ENCODE results near the gene COQ8A. TPM values are rescaled to one million over a fixed set of nuclear protein-coding genes. Genes with fewer than 3 reads are reported as not detected.

Gene COQ8A
- polyA plus RNA-seq, 1 donor from 2014 or later = 13.2 TPM

DNA sequence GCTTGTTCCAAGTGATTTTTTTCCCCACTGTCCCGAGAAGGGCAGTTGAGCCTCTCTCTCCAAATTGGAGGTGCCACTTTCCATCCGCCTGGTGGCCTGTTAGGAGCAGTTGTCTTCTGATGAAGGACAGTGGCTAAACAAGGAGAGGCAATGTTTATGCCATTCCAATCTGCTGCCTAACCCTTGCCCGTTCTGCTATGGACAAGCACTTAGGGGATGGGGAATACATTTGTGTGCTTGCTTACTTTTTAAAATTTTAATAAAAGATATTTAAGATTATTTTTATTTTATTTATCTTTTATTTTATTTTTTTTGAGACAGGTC lies 12.0 kb downstream of the COQ8A start:
- Histone ChIP-seq H3K4me3 (ENCODE audit: low read length) (no peak overlapping the region), H3K36me3 (ENCODE audit: insufficient read depth, low read length) (no peaks in the 10 kb centered on the region), H3K9me3 (ENCODE audit: low read length) (no peaks in the 10 kb centered on the region), H4K20me1 (ENCODE audit: insufficient read depth) (no peaks in the 10 kb centered on the region), H2AFZ (ENCODE audit: low read depth, low read length) (no peak overlapping the region), H3K9me2 (ENCODE audit: insufficient read depth, low read length) (no peaks in the 10 kb centered on the region), H3K9ac (ENCODE audit: low read length) (no peak overlapping the region), H3K27ac (ENCODE audit: low read length) (no peak overlapping the region), H3K4me2 (ENCODE audit: low read length) (no peak overlapping the region), H3K27me3 (ENCODE audit: insufficient read depth, low read depth, low read length) (no peaks in the 10 kb centered on the region), H3F3A (ENCODE audit: insufficient read depth, low read length, poor library complexity, severe bottlenecking) (no peaks in the 10 kb centered on the region), H3K79me2 (replicated peaks; ENCODE audit: insufficient read depth, low read length) (no peaks in the 10 kb centered on the region)
- TF ChIP-seq SMC3 (conservative IDR thresholded peaks at IDR 0.05; ENCODE audit: poor library complexity) = no peak
- TF ChIP-seq MXI1 (conservative IDR thresholded peaks at IDR 0.05; ENCODE audit: poor library complexity, severe bottlenecking) = no peak
- no peak for TF ChIP-seq RAD21 (conservative IDR thresholded peaks at IDR 0.05)
- TF ChIP-seq TAF1 (IDR thresholded peaks at IDR 0.05; ENCODE audit: low read depth) = no peak
- TF ChIP-seq, protein P1, sequence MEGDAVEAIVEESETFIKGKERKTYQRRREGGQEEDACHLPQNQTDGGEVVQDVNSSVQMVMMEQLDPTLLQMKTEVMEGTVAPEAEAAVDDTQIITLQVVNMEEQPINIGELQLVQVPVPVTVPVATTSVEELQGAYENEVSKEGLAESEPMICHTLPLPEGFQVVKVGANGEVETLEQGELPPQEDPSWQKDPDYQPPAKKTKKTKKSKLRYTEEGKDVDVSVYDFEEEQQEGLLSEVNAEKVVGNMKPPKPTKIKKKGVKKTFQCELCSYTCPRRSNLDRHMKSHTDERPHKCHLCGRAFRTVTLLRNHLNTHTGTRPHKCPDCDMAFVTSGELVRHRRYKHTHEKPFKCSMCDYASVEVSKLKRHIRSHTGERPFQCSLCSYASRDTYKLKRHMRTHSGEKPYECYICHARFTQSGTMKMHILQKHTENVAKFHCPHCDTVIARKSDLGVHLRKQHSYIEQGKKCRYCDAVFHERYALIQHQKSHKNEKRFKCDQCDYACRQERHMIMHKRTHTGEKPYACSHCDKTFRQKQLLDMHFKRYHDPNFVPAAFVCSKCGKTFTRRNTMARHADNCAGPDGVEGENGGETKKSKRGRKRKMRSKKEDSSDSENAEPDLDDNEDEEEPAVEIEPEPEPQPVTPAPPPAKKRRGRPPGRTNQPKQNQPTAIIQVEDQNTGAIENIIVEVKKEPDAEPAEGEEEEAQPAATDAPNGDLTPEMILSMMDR (IDR thresholded peaks at IDR 0.05; ENCODE audit: poor library complexity, severe bottlenecking) = no peak
- TF ChIP-seq EZH2 (IDR thresholded peaks at IDR 0.05; ENCODE audit: borderline replicate concordance, insufficient read depth, low read length, poor library complexity, severe bottlenecking) = no peak
- TF ChIP-seq POLR2AphosphoS5 (IDR thresholded peaks at IDR 0.05) = no peak
- TF ChIP-seq EP300 (conservative IDR thresholded peaks at IDR 0.05; ENCODE audit: poor library complexity, severe bottlenecking) = no peak
- TF ChIP-seq, protein P2, sequence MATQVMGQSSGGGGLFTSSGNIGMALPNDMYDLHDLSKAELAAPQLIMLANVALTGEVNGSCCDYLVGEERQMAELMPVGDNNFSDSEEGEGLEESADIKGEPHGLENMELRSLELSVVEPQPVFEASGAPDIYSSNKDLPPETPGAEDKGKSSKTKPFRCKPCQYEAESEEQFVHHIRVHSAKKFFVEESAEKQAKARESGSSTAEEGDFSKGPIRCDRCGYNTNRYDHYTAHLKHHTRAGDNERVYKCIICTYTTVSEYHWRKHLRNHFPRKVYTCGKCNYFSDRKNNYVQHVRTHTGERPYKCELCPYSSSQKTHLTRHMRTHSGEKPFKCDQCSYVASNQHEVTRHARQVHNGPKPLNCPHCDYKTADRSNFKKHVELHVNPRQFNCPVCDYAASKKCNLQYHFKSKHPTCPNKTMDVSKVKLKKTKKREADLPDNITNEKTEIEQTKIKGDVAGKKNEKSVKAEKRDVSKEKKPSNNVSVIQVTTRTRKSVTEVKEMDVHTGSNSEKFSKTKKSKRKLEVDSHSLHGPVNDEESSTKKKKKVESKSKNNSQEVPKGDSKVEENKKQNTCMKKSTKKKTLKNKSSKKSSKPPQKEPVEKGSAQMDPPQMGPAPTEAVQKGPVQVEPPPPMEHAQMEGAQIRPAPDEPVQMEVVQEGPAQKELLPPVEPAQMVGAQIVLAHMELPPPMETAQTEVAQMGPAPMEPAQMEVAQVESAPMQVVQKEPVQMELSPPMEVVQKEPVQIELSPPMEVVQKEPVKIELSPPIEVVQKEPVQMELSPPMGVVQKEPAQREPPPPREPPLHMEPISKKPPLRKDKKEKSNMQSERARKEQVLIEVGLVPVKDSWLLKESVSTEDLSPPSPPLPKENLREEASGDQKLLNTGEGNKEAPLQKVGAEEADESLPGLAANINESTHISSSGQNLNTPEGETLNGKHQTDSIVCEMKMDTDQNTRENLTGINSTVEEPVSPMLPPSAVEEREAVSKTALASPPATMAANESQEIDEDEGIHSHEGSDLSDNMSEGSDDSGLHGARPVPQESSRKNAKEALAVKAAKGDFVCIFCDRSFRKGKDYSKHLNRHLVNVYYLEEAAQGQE (IDR thresholded peaks at IDR 0.05; ENCODE audit: borderline replicate concordance) = no peak

DNA sequence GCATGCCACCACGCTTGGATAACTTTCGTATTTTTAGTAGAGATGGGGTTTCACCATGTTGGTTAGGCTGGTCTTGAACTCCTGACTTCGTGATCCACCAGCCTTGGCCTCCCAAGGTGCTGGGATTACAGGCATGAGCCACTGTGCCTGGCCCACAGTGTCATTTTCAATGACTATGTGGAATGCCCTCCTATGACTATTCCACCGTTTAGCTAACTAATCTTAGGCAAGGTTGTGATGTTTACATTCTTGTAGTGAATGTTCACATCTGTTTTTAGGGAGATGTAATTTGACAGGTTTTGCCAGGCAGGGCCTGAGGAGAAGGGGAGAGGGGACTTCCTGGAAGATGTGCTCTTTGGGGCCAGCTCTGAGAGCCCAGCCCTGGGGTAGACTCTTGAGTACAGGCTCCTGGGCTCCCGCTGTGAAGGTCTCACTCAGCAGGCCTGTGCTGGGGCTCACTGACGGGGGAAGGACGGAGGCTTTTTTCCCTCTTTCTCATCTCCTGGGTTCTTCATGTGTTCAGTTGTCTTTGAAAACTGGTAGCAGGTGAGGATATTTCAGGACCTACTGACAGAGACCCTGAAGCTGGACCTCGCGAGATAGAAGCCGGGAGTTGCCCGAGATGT lies 13.2 kb downstream of the COQ8A start:
- no peak overlapping the region for H3K9ac ChIP-seq (ENCODE audit: low read length)
- TF ChIP-seq, protein P2 (IDR thresholded peaks at IDR 0.05; ENCODE audit: borderline replicate concordance) = no peak
- TF ChIP-seq RAD21 (conservative IDR thresholded peaks at IDR 0.05) (no peak), EZH2 (IDR thresholded peaks at IDR 0.05; ENCODE audit: borderline replicate concordance, insufficient read depth, low read length, poor library complexity, severe bottlenecking) (no peak), SMC3 (conservative IDR thresholded peaks at IDR 0.05; ENCODE audit: poor library complexity) (no peak), POLR2AphosphoS5 (IDR thresholded peaks at IDR 0.05) (no peak), MXI1 (conservative IDR thresholded peaks at IDR 0.05; ENCODE audit: poor library complexity, severe bottlenecking) (no peak), EP300 (conservative IDR thresholded peaks at IDR 0.05; ENCODE audit: poor library complexity, severe bottlenecking) (no peak), TAF1 (IDR thresholded peaks at IDR 0.05; ENCODE audit: low read depth) (no peak)
- TF ChIP-seq, protein P1 (IDR thresholded peaks at IDR 0.05; ENCODE audit: poor library complexity, severe bottlenecking) = no peak
- H3K79me2 ChIP-seq (replicated peaks; ENCODE audit: insufficient read depth, low read length) = no peaks in the 10 kb centered on the region
- H3K27ac ChIP-seq (ENCODE audit: low read length) = no peak overlapping the region
- no peak overlapping the region for H3K4me3 ChIP-seq (ENCODE audit: low read length)
- no peaks in the 10 kb centered on the region for H3F3A ChIP-seq (ENCODE audit: insufficient read depth, low read length, poor library complexity, severe bottlenecking)
- H3K27me3 ChIP-seq (ENCODE audit: insufficient read depth, low read depth, low read length) = no peaks in the 10 kb centered on the region
- H3K9me3 ChIP-seq (ENCODE audit: low read length) = no peaks in the 10 kb centered on the region
- no peaks in the 10 kb centered on the region for H3K36me3 ChIP-seq (ENCODE audit: insufficient read depth, low read length)
- H2AFZ ChIP-seq (ENCODE audit: low read depth, low read length) = no peak overlapping the region
- no peaks in the 10 kb centered on the region for H3K9me2 ChIP-seq (ENCODE audit: insufficient read depth, low read length)
- no peak overlapping the region for H3K4me2 ChIP-seq (ENCODE audit: low read length)
- no peaks in the 10 kb centered on the region for H4K20me1 ChIP-seq (ENCODE audit: insufficient read depth)

Measured in neural cell (in vitro differentiated cells).